ENCODE results near the gene DNAH14.

DNA sequence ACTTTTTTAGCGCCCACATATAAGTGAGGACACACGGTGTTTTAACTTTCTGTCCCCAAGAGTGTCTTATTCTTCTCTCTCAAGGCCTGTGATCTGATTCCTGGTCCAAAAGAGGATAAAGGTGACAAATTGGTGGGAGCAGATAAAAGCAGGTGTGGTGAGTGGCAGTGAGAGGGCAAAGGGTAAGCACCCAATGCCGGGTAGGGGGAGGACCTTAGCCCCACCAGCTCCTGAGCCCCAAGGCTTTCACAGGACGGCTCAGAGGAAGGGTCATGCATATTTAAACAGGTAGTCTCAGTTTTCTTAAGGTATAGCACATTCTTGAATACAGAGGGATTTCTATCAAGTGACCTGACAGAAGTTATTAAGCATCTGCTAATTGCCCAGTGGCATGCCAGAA is 478.8 kb downstream of the DNAH14 start:
- TF ChIP-seq, protein P1, sequence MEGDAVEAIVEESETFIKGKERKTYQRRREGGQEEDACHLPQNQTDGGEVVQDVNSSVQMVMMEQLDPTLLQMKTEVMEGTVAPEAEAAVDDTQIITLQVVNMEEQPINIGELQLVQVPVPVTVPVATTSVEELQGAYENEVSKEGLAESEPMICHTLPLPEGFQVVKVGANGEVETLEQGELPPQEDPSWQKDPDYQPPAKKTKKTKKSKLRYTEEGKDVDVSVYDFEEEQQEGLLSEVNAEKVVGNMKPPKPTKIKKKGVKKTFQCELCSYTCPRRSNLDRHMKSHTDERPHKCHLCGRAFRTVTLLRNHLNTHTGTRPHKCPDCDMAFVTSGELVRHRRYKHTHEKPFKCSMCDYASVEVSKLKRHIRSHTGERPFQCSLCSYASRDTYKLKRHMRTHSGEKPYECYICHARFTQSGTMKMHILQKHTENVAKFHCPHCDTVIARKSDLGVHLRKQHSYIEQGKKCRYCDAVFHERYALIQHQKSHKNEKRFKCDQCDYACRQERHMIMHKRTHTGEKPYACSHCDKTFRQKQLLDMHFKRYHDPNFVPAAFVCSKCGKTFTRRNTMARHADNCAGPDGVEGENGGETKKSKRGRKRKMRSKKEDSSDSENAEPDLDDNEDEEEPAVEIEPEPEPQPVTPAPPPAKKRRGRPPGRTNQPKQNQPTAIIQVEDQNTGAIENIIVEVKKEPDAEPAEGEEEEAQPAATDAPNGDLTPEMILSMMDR (optimal IDR thresholded peaks at IDR 0.05 in 1 of 3, IDR thresholded peaks at IDR 0.05 in 1 of 3, conservative IDR thresholded peaks at IDR 0.05 in 1 of 3; ENCODE audit: extremely low read depth in 1 of 3, insufficient read depth in 2 of 3, low read length in 3 of 3), result no peak
- no peak for TF ChIP-seq EZH2 (IDR thresholded peaks at IDR 0.05; ENCODE audit: low read length)
